ENCODE data around the gene PER2. TPM values are rescaled to one million over a fixed set of nuclear protein-coding genes. Genes with fewer than 3 reads are reported as not detected.
A peak's percentile ranks its signal among the peaks of the same experiment; 100 is the strongest.

Gene PER2
- total and polyA plus RNA-seq, 2 of the 4 experiments (the other 2 are of a cell fraction) = 1.7 to 3.2 TPM

GRCh38 chr2:238288650-238289573 lies 502 bp upstream of the PER2 start:
- H3K14ac ChIP-seq (replicated peaks; ENCODE audit: low read depth, low read length) = no peak overlapping the region
- no TSS peak for BruUV-seq (replicated peaks)
- H3K23ac ChIP-seq (ENCODE audit: low read depth, low read length) = no peak overlapping the region
- H2BK15ac ChIP-seq (ENCODE audit: low read depth, low read length) = no peak overlapping the region
- peak overlapping the region; percentile 33; the same call in 1 of the 2 replicates for H3K27ac ChIP-seq (ENCODE audit: insufficient read depth, low read length)
- H3K79me1 ChIP-seq (ENCODE audit: low read depth in 1 of 2, low read length in 2 of 2) = peaks cover 20 to 39% of the 10 kb centered on the region in 2 experiments
- H3K4ac ChIP-seq (ENCODE audit: low read depth, low read length) = no peak overlapping the region
- no peak overlapping the region for H3K9ac ChIP-seq (ENCODE audit: low read depth, low read length)
- 1% methylated on average over 47 of the region's 108 CpGs; no CpG with 5 or more reads in 1 of the 2 experiments for WGBS, 2 experiments (ENCODE audit: extremely low coverage in 2 of 2, insufficient read length in 1 of 2)
- H3K18ac ChIP-seq (ENCODE audit: low read depth, low read length) = no peak overlapping the region
- no peak overlapping the region for H4K91ac ChIP-seq (ENCODE audit: insufficient read depth, low read depth, low read length)
- peak; percentile 90 for ATAC-seq (ENCODE audit: low read depth)
- H2BK120ac ChIP-seq (ENCODE audit: low read depth, low read length) = no peak overlapping the region
- peak overlapping the region; percentile 39 for H2BK5ac ChIP-seq (ENCODE audit: low read depth, low read length, poor library complexity, severe bottlenecking)
- ChIA-PET CTCF (no interaction called here), POLR2A (ENCODE audit: unreplicated experiment) (no interaction called here)
- H3K9me1 ChIP-seq (ENCODE audit: insufficient read depth, low read length) = peaks cover 14% of the 10 kb centered on the region
- no peaks in the 10 kb centered on the region; the same call in 1 of the 2 replicates for H4K20me1 ChIP-seq (ENCODE audit: insufficient read depth, low read length)
- H2BK20ac ChIP-seq (ENCODE audit: low read depth, low read length) = no peak overlapping the region
- H2AK5ac ChIP-seq (ENCODE audit: low read depth, low read length) = no peak overlapping the region
- no peaks in the 10 kb centered on the region for H3K36me3 ChIP-seq (ENCODE audit: control insufficient read depth, insufficient read depth, low read length)
- H4K5ac ChIP-seq (ENCODE audit: low read depth, low read length) = no peak overlapping the region
- H2AK9ac ChIP-seq (replicated peaks; ENCODE audit: low read depth, low read length, poor library complexity) = peak overlapping the region; percentile 44
- in situ Hi-C loops (cut with MboI; ENCODE audit: low sequenced_read_pairs) (no loop called here), intact Hi-C loops (cut with micrococcal nuclease) (loop anchor here (1.0 to 10.0 kb wide), 3 partner anchors 31 to 614 kb away; partner anchors contain the start of gene TRAF3IP1), dilution Hi-C loops (cut with HindIII; ENCODE audit: low sequenced_read_pairs, unreplicated experiment) (no loop called here)
- peaks cover 23% of the 10 kb centered on the region for H3K4me1 ChIP-seq (ENCODE audit: control insufficient read depth, insufficient read depth, low read length)
- peak overlapping the region; percentile 61 for H3K4me2 ChIP-seq (ENCODE audit: low read depth, low read length)
- H3K27me3 ChIP-seq (ENCODE audit: control insufficient read depth, insufficient read depth, low read length) = peaks cover 3% of the 10 kb centered on the region; the same call in 1 of the 2 replicates
- no peaks in the 10 kb centered on the region for H3K9me3 ChIP-seq (ENCODE audit: control insufficient read depth, insufficient read depth, low read length)
- peak overlapping the region; percentile 69 for H3K4me3 ChIP-seq (ENCODE audit: insufficient read depth, low read depth, low read length)
- H3K56ac ChIP-seq (ENCODE audit: extremely low read depth, insufficient read depth, low read length) = no peak overlapping the region
- peak; percentile 99 for DNase-seq
- H2AFZ ChIP-seq (replicated peaks; ENCODE audit: low read length, poor library complexity) = peak overlapping the region; percentile 92
- H4K8ac ChIP-seq (ENCODE audit: low read depth in 2 of 2, low read length in 2 of 2) = no peak overlapping the region
- TF ChIP-seq CHD1 (IDR thresholded peaks at IDR 0.05; ENCODE audit: low read depth, low read length) = no peak; the same call in 1 of the 2 replicates
- TF ChIP-seq ELK1 (IDR thresholded peaks at IDR 0.05; ENCODE audit: borderline replicate concordance, low read depth, low read length) = no peak
- TF ChIP-seq BHLHE40 (IDR thresholded peaks at IDR 0.05; ENCODE audit: low read depth, low read length) = peak; percentile 90
- TF ChIP-seq CEBPB (IDR thresholded peaks at IDR 0.05; ENCODE audit: low read depth, low read length) = no peak
- no peak for TF ChIP-seq RAD21 (IDR thresholded peaks at IDR 0.05; ENCODE audit: low read length)
- TF ChIP-seq, protein P1, sequence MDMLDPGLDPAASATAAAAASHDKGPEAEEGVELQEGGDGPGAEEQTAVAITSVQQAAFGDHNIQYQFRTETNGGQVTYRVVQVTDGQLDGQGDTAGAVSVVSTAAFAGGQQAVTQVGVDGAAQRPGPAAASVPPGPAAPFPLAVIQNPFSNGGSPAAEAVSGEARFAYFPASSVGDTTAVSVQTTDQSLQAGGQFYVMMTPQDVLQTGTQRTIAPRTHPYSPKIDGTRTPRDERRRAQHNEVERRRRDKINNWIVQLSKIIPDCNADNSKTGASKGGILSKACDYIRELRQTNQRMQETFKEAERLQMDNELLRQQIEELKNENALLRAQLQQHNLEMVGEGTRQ (IDR thresholded peaks at IDR 0.05; ENCODE audit: low read depth, low read length) = no peak
- peak; percentile 49; the same call in 1 of the 2 replicates for TF ChIP-seq RFX5 (IDR thresholded peaks at IDR 0.05; ENCODE audit: low read depth, low read length)
- no peak for TF ChIP-seq NFE2L2 (IDR thresholded peaks at IDR 0.05; ENCODE audit: low read depth, low read length)
- peak; percentile 69; the same call in 1 of the 2 replicates for TF ChIP-seq MXI1 (IDR thresholded peaks at IDR 0.05; ENCODE audit: borderline replicate concordance, low read depth, low read length)
- TF ChIP-seq FOS (IDR thresholded peaks at IDR 0.05; ENCODE audit: low read depth, low read length) = no peak; the same call in 1 of the 2 replicates
- TF ChIP-seq, protein P2, sequence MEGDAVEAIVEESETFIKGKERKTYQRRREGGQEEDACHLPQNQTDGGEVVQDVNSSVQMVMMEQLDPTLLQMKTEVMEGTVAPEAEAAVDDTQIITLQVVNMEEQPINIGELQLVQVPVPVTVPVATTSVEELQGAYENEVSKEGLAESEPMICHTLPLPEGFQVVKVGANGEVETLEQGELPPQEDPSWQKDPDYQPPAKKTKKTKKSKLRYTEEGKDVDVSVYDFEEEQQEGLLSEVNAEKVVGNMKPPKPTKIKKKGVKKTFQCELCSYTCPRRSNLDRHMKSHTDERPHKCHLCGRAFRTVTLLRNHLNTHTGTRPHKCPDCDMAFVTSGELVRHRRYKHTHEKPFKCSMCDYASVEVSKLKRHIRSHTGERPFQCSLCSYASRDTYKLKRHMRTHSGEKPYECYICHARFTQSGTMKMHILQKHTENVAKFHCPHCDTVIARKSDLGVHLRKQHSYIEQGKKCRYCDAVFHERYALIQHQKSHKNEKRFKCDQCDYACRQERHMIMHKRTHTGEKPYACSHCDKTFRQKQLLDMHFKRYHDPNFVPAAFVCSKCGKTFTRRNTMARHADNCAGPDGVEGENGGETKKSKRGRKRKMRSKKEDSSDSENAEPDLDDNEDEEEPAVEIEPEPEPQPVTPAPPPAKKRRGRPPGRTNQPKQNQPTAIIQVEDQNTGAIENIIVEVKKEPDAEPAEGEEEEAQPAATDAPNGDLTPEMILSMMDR (conservative IDR thresholded peaks at IDR 0.05; ENCODE audit: low read depth, low read length) = peak; percentile 46
- no peak for TF ChIP-seq MAZ (IDR thresholded peaks at IDR 0.05; ENCODE audit: borderline replicate concordance, low read depth, low read length)
- no peak for TF ChIP-seq MAFK (IDR thresholded peaks at IDR 0.05; ENCODE audit: low read depth, low read length)

Measured in IMR-90 (cell line).